Measurements from ENCODE around the gene DSCAML1.

DSCAML1 gene

DNA sequence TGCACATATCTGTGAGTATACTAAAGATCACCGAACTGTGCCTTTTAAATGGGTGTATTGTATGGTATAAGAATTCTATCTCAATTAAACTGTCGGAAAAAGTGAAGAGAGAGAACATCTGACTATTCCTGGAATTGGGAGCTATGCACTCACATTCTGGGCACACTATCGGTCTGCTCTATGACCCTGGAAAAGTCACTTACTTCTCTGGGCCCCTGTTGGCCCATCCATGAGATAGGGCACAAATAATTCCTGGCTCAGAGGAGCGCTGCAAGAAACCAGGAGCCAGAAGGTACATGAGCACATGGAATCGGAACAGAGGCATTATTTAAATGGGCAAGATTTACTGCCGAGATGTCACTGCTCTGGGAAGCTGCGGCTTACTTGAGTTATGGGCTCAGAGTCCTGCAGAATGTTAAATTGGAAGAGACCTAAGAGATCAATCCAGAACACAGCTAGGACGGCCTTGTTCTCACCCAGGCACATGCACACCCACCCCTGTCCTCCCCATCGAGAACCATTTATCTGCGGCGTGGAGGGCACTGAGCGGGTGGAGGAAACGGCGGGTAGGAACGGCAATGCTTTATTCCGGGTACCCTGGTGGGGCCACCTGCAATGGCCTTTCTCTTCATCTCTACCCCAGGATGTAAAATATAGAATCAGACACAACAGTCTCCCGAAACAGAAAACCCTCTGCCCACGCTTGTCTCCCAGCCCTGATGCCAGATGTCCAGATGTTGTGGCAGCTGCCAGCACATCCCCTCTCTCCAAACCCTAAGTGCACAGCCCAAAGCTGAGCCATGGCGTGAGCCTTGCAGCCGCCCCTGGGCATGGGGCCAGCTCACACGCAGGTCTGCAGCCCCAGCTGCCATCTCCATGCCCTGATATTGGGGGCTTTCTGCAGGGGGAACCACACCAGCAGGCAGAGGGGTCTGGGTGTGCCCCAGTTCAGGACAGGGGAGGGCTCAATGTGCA is 142.4 kb downstream of the DSCAML1 start:
- no peak for DNase-seq

DNA sequence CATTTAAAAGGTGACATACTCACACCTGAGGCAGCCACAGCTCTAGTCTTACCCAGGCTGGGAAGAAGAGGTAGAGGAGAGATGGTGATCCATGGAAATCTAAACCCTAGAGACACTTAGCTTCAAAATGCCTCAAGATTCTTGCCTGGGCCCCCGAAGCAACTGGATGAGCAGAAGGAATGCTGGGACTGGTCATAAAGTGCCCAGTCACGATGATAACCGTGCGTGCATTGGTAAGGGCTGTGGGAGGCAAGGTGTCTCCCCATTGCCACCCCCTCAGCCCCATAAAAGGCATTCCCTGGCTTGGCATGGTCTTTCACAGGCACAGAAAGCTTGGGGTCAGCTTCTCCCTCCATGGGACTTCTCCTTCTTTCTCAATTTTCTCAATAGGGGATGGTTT is 144.5 kb downstream of the DSCAML1 start:
- no peak for DNase-seq

DNA sequence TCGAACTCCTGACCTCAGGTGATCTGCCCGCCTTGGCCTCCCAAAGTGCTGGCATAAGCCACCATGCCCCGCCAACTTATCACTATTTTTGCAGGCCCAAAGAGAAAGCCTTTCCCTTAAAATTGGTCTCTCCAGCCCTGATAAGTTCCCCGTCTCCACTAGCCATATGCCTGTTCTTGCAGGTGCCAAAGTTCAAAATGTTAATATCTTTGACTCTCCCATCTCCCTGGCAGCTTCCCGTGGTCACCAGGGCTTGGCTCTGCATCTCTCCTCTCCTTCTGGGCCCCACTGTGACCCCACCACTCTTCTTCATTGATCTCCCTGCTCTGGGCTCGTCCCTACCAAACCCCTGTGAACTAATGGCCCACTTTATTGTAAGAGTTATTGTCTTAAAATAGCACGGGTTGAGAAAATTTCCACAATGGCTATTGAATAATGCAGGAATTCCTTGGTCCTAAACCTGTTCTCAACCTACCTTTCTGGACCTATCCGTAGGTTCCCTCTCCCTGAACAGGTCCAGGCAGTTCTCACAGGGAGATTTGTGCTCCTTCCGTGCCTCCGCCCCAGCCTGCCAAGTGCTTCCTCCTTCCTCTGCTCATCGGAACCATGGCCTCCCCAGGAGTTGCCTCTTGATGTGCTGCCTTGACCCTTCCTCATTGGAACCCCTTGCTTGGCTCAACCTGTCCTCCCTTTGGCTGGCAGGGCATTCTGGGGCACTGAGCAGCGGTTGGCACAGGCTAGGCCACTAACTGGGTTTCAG is 147.5 kb downstream of the DSCAML1 start:
- DNase-seq: no peak

DNA sequence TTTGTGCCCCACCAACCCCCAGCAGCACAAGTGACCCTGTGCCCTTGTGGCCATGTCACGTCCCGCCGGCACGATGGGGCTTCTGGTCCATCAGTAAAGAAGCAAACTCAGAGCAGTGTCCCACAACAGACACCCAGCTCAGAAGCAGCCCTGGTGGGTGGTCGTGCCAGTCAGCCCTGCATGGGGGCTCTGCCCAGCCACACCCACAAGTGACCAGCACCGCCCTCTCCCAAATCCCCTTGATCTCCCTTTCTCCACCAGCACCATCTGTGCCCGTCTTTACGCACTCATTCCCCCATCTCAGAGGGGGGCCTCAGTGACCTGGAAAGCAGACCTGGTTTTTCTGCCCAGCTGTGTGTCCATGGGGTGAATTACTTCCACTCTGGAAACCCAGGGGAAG is 149.1 kb downstream of the DSCAML1 start:
- no peak for DNase-seq

DNA sequence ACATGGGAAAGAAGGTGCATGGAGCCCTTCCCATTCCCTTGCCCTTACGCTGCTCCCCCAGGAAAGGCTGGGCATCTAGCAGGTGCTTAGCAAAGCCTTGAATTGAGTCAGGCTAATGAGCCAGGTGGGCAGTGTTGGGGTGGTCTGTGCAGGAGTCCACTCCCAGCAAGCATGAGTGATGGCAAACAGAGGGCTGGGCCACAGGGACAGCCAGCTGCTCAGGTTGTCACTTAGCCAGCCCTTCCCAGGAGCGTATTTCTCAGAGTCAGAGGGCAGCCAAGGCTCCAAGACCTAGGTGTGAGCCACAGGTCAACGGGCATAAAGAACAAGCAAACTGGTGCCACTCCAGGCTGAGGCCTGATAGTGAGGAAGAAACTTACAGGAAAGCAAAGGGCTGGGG is 149.8 kb downstream of the DSCAML1 start:
- DNase-seq: no peak

DNA sequence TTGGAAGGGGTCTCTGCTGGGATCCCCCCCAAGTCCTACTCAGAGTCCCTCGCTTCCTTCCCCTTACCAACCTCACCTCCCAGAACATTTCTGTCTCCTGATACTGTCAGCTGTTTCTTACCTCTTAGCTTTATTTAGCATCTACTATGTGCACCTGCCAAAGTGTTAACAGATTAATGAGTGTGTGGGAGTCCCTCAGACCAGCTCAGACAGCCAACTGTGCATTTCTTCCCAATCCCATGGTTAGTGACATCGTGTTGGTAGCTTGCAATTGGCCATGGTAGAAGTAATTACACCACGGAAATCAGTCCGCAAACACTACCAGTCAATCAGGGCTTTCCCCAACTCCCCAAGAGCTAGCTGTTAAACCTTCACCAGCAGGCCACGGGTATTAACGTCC is 150.6 kb downstream of the DSCAML1 start:
- DNase-seq: no peak

DNA sequence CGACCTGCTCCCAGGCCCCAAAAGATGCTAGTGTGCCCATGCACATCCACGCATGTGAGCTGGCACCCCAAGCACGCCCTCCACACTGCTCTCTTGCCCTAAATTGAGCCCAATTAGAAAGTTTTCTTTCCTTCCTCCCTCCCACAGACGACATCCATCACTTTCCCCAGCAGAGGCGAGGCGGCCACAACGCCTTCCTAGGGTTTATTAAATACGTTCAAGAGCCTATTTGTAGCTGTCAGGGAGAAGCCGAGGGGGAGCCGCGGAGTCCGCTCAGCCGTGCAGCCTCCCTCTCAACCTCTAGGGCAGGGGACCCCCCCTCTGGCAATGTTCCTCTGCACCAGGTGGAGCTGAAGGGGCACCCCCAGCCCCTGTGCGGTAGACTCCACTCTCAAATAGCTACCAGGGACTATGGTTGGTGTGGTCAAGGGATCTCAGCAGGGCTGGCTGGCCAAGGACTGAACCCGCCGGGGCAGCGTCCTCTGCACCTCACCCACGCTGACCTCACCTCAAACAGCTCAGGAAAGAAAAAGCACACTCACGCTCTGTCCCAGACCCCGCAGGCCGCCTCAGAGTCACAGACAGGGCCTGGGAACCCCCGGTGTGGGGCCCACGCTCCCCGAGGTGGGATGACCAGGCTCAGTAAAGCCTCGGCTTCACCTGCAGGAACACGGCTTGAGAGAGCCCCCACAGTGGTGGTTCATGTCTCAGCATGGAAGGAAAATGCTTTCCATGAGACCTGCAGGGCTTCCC is 152.4 kb downstream of the DSCAML1 start:
- no peak for DNase-seq

DNA sequence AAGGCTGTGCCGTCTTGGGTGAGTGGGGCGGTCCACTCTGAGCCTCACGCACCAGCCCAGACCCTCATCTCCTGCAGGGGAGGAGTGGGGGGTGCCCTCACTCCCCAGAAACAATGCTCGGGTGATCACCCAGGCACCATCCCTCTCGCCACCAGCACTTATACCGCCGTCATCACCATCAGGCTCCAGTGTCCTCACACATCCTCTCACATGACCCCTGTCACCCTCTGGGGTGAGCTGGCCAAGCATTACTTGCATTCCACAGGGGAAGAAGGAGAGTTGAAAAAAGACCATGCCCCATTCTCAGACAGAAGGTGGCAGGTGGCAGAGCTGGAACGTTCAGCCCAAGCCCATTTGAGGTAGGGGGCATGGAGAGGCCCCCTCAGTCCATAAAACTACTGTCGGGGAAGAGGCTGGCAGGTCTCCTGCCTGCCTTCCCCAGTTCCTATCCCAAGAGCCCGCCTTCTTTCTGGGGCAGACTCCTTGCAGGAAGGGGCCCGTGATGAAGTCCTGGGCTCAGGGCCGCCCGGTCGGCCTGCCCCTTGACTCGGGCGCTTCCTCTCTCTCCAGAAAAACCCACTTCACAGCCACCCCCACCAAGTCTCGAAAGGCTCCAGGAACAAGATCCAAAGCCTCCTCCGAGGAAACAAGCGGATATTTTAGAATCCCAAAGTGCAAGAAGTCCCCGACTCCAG is 153.3 kb downstream of the DSCAML1 start:
- no peak for DNase-seq

DNA sequence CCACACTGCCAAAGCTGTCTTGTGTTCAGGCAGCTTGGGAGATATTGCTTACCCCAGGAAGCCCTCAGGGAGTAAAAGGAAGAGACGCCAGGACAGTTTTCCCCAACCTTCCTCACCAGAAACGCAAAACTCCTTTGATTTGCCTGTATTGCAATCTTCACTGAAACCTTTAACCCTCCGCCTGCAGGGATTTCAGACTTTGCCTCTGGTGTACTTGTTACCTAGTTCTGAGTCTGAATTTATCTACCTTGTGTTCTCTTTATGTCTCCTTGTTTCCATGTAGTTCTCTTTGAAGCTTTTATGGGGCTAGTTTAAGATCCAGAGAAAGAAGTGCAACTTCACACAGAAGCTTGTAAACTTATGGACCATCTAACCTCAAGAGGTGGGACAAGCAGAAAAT is 154.2 kb downstream of the DSCAML1 start:
- no peak for DNase-seq

DNA sequence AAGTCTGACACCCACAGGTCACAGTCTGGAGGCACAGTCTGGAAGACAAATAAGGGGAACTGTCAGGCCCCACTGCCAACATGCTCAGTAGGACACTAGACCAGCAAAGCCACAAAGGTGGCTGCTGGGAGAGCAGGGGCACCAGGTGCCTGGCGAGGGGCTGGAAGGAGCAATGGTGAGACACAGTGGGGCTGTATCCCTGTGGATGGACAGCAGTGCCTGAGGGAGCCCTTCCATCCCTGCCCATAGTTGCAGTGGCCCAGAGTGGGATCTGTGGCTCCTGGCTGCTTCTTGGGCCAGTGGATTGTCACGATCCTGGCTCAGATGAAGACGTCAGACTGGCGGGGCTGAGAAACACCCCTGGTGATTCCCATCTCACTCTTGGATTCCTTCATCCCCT is 154.6 kb downstream of the DSCAML1 start:
- DNase-seq: no peak

DNA sequence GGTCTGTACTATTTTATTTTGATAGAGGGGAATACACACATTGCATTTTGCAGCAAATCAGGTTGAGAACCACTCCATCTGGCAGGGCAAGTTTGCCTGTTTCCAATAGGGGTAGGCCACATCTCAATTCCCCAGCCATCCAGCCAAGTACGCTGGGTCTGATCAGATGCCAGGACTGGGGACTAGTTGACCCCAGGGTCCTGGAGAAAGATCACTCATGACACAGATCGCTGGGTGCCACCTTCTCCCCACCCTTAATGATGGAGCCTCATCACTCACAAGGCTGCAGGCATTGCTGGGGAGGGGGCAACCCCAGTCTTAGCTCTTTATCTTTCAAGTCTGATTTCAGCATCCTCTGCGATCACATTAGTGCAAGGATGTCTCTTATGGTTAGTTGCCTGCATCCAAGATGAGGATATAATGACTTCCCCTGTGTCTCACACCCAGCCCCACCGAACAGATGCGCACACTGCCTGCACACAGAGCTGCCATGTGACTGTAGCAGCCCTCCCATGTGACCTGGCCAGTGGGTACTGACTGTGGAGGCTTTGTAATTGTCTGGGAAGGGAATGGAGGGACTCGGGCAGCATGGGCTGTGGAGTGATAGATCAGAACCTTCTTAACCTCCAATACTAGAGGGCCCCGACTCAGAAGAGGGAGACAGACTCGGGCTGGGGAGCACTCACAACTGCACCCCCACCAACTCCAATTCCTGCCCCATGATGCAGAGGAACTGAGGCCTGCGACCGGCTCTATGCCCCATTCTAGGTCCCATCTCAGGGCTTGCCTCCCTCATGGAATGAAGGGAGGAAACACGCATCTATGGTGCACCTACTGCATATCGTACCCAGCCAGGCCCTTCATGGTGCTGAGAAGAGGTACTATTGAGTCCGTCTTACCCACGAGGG is 155.8 kb downstream of the DSCAML1 start:
- peak; percentile 91 to 93 for DNase-seq

DNA sequence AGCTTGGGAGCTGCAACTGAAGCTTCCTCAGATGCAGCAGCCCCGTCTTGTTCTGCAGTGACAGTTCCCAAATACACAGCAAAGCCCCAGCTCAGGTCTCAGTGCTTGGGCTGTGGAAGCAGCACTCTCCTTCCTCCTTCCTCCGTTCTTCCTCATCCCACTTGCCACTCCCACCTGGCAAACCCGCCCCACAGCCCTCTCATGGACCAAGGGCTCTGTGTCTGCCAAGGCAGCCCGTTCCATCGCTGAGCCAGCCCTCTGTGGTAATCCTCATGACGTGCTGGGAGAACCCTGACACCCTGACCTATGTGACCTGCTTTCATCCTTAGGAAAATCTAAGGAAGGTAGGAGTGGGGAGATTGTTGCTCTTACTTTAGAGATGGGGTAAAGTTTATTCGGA is 157.0 kb downstream of the DSCAML1 start:
- no peak for DNase-seq

DNA sequence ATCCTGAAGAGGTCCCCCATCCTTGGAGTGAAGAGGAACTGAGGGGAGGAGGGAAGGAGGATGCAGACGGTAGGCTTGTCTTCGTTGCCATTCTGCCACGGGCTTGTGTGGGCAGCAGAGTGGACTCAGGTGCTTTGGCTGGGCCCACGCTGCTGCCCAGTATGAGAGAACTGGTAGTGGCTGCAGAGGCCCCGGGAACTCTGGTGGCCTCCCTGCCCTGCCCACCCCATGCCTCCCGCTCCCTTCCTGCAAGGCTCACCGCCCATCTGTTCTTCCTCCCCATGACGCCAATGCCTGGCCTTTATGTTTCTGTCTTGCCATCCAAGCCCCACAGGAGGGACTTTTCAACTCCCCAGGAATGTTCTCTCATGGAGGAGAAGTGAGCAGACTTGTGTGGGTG is 157.4 kb downstream of the DSCAML1 start:
- no peak for DNase-seq

DNA sequence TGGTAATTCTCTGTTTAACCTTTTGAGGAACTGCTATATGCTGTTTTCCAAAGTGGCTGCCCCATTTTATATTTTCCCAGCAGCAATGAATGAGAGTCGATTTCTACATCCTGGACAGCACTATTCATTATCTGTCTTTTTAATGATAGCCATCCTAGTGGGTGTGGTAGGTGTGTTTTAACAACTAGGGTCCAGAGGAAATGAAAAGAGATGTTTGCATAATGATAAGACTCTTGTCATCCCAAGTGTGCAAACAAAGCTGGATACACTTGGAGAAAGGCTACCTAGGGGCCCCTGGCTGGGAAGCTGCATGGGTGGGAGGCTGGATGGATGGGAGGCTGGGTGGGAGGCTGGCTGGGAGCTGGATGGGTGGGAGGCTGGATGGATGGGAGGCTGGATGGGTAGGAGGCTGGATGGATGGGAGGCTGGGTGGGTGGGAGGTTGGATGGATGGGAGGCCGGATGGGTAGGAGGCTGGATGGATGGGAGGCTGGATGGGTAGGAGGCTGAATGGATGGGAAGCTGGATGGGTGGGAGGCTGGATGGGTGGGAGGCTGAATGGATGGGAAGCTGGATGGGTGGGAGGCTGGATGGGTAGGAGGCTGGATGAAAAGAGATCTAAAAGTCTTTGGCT is 158.0 kb downstream of the DSCAML1 start:
- no peak for DNase-seq

DNA sequence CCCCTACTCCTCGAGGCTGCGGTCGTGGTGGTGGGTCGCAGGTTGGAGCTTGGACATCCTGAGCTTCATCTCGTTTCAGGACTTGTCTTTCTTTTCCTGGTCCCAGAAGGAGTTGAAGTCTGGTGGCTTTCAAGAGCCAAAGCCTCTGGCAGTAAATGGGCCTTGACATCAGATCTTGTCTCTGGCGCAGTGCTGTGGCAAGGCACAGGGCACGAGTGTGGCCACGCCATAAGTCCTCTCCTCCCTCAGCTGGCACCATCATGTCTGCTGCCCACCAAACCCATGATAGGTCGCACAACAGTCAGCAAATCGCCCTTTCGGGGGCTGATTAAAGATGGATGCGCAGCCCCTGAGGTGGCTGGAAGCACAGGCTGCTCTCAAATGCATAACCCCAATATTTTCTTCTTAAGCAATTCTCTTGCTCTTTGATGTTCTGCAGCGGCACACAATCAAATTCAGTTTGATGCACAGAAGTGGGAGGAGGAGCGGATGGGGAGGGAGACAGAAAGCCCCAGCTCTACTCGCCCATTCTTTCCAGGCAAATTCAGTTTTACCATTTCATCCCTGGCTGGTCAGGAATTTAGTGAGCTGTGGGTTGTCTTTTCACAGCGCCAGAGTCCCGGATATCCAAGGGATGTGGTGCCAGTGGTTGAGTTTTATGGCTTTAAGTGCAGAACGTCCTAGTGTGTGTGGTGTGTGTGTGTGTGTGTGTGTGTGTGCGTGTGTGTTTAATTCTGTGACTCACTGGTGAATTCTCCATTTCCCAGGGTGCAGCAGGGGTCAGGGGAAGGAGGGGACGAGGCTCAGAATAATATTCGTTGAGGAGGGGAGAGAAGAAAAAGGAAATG is 162.0 kb downstream of the DSCAML1 start:
- DNase-seq: no peak

DNA sequence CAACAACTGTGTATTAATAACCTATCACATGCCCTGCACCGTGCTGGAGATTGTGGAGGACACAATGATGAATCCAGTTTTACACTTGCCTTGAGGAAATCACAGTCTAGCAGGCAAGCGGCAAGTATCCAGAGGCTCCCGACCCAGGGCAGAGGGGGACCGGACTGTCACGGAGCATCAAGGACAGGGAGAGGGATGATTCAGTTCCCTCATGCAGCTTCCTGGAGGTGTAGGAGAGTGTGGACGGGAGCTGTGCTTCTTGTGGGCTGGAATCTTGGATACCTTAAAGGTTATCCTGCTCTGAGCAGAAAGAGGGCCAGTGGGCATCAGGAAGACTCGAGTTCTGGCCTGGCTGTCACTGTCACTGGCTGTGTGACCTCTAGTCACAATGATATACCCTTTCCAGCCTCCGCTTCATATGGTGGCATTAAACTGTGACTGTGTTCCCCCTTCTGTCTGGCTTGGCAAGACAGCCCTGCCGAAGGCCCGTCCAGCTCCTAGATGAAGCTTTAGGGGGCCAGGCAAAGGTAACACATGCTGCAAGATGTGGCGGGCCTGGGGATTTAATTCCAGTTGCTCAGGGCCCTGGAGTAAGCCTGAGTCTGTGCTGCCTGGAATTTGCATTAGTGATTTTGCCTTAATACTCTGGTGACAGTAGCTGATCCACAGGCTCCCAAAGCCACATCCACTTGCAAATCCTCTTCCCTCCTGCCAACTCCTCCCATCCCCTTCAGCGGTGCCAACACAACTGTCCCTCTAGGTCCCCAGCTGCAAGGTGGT is 162.8 kb downstream of the DSCAML1 start:
- DNase-seq: no peak

DNA sequence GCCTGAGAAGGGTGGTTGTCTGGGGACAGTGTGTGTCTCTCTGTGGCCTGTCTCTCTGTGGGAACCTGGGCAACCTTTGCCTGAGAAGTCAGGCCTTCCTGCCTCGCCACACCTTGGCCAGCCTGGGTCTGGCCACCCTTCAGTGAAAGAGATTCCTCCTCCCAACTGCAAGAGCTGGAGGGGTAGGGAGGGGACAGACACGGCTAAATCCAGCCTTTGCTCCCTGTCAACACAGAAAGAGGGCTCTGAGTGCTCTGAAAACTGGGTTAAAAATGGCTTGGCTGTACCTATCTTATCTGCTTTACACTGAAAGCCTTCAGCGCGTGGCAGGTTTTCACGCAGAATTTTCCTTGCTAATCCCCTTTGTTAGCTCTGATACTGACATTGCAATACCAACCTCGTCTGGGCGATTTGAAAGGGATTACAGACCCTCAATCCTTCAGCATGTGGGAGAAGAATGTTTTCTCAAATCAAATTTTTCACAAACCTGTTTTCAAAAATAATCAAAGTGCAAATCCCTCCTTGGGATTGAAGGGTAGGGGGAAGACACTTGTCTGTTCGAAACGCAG is 163.7 kb downstream of the DSCAML1 start:
- DNase-seq: no peak

DNA sequence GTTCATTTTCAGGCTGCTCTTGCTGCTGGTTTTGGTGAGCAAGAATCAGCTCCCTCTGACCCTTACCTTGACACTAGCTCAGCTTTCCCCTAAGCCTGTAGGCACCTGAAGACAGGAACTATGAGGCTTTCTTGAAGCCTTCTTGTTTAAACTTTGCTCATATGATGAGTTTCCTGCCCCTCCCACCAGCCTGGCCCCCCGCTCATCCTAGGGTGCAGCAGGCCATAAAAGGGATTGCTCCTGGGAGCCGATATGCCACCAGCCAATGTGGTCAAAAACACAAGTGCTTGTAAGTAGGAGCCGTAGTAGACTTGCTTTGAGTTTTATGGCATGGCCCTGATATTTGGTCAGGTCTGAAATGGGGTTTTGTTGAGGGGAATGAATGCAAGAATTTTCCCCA is 164.7 kb downstream of the DSCAML1 start:
- DNase-seq: no peak
